NT2/D1 (cell line): ENCODE results near the gene AMN1.
A peak's percentile ranks its signal among the peaks of the same experiment; 100 is the strongest.
"Not testable (repeated sequence)": the region's sequence is repeated elsewhere in the genome, so short reads cannot be mapped to it uniquely, and the experiment has no call there.

Experiments used
- DNase-seq: peaks from one replicate; pipeline ENCODE4 v3.0.0-alpha.2; 2011; ENCODE audit warnings: low read depth, low spot score
- H3K27me3 ChIP-seq: 2 replicates; pipeline ENCODE4 v1.6.0; 2011; ENCODE audit warnings: mild to moderate bottlenecking; ENCODE audit not compliant: insufficient read length, insufficient read depth
- H3K36me3 ChIP-seq: 2 replicates; pipeline ENCODE4 v1.6.1; 2011; ENCODE audit warnings: mild to moderate bottlenecking, low read length, mixed read lengths; ENCODE audit not compliant: insufficient read depth, insufficient read length
- H3K4me1 ChIP-seq: 2 replicates; pipeline ENCODE4 v1.5.1; 2011; ENCODE audit not compliant: insufficient read depth, insufficient read length
- H3K4me3 ChIP-seq: 2 replicates; pipeline ENCODE4 v1.5.1; 2011; ENCODE audit warnings: low read depth; ENCODE audit not compliant: insufficient read length
- H3K9ac ChIP-seq: 2 replicates; pipeline ENCODE4 v1.6.0; 2011; ENCODE audit warnings: low read depth; ENCODE audit not compliant: insufficient read length
- H3K9me3 ChIP-seq: 2 replicates; pipeline ENCODE4 v1.5.1; 2011; ENCODE audit warnings: mild to moderate bottlenecking, low read length; ENCODE audit not compliant: insufficient read depth
- SUZ12 ChIP-seq: IDR thresholded peaks from 2 replicates; pipeline ENCODE4 v1.6.1; 2011; ENCODE audit not compliant: insufficient read length, insufficient read depth; ENCODE audit errors: extremely low read depth
- YY1 ChIP-seq: IDR thresholded peaks from 2 replicates; pipeline ENCODE4 v1.6.1; 2011; ENCODE audit not compliant: insufficient read length, insufficient read depth
- ZNF274 ChIP-seq: IDR thresholded peaks from 2 replicates; pipeline ENCODE4 v1.6.1; 2011; ENCODE audit warnings: mild to moderate bottlenecking, low read depth, low read length

Gene AMN1

DNA sequence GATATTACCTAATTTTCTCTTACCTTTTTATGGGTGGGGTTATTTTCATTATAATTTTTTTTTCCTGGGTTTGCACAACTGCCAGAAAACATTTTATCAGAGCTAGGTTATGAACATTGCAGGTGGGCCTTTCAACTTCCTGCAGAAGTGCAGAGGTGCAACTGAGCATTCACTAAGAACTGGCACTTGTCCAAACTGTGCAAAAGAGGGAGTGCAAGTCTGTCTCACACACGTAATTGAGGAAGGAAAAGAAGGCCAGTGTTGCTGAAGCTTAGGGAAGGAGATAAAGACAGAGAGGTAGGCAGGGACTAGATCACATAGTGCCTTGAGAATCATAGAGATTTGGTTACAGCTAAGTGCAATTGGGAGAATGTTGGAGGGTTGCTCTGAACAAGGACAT lies 14.1 kb upstream of the AMN1 start:
- no peaks in the 10 kb centered on the region for H3K27me3 ChIP-seq
- no peak for TF ChIP-seq ZNF274
- no peak for TF ChIP-seq YY1
- no peak for TF ChIP-seq SUZ12
- H3K36me3 ChIP-seq, result no peaks in the 10 kb centered on the region
- H3K9me3 ChIP-seq, result no peaks in the 10 kb centered on the region
- H3K9ac ChIP-seq, result no peak overlapping the region
- no peak overlapping the region for H3K4me3 ChIP-seq
- DNase-seq, result no peak
- no peaks in the 10 kb centered on the region for H3K4me1 ChIP-seq

DNA sequence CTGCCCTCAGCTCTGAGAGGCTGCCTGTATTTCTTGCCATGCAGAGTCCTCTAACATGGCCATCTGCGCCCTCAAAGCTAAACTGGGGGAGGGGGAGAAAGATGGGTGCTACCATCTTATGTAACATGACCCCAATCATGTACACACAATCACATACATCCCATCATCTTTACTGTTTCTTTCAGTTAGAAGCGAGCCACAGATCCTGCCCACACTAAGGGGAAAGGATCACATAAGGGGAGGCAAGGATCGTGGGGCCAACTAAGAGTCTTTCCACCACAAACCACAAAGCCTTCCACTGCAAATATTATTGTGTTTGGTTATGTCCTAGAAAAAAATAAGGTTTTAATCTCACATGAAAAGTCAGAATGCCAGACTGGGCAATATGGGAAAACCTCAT lies 11.8 kb upstream of the AMN1 start:
- no peak overlapping the region for H3K9ac ChIP-seq
- H3K36me3 ChIP-seq, result no peaks in the 10 kb centered on the region
- no peak overlapping the region for H3K4me3 ChIP-seq
- H3K9me3 ChIP-seq, result no peaks in the 10 kb centered on the region
- H3K4me1 ChIP-seq, result no peaks in the 10 kb centered on the region
- H3K27me3 ChIP-seq, result no peaks in the 10 kb centered on the region
- TF ChIP-seq SUZ12, result no peak
- TF ChIP-seq YY1, result no peak
- TF ChIP-seq ZNF274, result no peak
- DNase-seq, result no peak

DNA sequence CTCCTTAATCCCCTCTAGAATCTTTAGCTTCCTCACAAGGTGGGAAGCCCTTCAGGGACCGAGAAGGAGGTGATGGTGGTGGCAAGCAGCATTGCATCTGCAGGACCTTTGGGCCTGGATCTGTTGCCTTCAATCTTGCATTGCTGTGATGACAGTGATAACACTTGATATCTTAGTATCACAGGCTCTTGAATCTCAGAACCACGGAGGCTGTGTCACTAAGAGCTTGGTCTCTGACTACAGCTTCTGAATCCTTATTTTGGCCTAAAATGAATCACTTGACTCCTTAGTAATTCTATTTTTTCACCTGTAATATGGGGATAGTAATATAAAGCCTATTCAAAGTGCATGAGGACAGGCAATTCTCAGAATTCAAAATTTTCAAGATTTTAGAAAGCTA lies 8.9 kb upstream of the AMN1 start:
- TF ChIP-seq SUZ12 (no peak), YY1 (no peak), ZNF274 (no peak)
- no peak for DNase-seq
- Histone ChIP-seq H3K9ac (no peak overlapping the region), H3K36me3 (no peaks in the 10 kb centered on the region), H3K4me1 (peaks cover 2% of the 10 kb centered on the region), H3K4me3 (no peak overlapping the region), H3K9me3 (0 out of 2 replicates have a peak, but pooled peaks cover 4% of the 10 kb centered on the region), H3K27me3 (no peaks in the 10 kb centered on the region)

DNA sequence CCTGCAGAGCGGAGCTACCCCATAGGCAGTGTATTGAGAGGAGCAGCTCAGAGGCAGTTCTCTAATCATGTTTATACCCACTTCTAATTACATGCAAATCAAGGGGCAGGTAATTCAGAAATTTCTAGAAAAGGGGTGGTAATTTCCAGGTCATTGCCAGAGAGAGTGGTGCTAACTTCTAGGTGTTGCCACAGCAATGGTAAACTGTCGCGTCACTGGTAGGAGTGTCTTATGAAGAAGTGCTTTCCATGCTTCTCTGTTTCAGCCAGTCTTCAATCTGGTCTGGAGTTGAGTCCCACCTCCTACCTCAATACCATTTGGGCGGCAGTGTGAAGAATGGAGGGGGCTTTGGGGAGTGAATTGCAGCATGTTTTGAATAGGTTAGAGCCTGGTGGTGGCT lies 8.5 kb upstream of the AMN1 start:
- no peak for DNase-seq
- H3K36me3 ChIP-seq, result no peaks in the 10 kb centered on the region
- H3K4me3 ChIP-seq, result no peak overlapping the region
- H3K9me3 ChIP-seq, result peaks cover 8% of the 10 kb centered on the region; the same call in 1 of the 2 replicates
- TF ChIP-seq SUZ12, result no peak
- TF ChIP-seq YY1, result no peak
- no peak for TF ChIP-seq ZNF274
- H3K4me1 ChIP-seq, result peaks cover 2% of the 10 kb centered on the region
- H3K27me3 ChIP-seq, result no peaks in the 10 kb centered on the region
- H3K9ac ChIP-seq, result no peak overlapping the region

DNA sequence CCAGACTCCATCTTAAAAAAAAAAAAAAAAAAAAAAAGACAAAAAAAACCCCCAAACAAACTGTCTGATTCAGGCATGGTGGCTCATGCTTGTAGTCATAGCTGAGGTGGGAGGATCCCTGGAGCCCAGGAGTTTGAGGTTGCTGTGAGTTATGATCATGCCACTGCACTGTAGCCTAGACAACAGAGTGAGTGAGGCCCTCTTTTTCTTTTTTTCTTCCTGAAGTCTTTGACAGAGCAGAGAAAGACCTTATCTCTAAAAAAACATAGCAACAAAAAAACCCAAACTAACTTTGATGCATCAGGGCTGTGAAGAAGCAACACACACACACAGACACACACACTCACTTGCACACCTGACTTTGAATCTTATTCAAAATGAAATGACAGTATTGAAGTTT lies 7.7 kb upstream of the AMN1 start:
- H3K27me3 ChIP-seq, result no peaks in the 10 kb centered on the region
- H3K4me3 ChIP-seq, result no peak overlapping the region
- no peaks in the 10 kb centered on the region for H3K36me3 ChIP-seq
- peaks cover 16% of the 10 kb centered on the region for H3K9me3 ChIP-seq
- no peak for DNase-seq
- no peak overlapping the region for H3K9ac ChIP-seq
- H3K4me1 ChIP-seq, result peaks cover 2% of the 10 kb centered on the region
- no peak for TF ChIP-seq YY1
- no peak for TF ChIP-seq ZNF274
- no peak for TF ChIP-seq SUZ12

DNA sequence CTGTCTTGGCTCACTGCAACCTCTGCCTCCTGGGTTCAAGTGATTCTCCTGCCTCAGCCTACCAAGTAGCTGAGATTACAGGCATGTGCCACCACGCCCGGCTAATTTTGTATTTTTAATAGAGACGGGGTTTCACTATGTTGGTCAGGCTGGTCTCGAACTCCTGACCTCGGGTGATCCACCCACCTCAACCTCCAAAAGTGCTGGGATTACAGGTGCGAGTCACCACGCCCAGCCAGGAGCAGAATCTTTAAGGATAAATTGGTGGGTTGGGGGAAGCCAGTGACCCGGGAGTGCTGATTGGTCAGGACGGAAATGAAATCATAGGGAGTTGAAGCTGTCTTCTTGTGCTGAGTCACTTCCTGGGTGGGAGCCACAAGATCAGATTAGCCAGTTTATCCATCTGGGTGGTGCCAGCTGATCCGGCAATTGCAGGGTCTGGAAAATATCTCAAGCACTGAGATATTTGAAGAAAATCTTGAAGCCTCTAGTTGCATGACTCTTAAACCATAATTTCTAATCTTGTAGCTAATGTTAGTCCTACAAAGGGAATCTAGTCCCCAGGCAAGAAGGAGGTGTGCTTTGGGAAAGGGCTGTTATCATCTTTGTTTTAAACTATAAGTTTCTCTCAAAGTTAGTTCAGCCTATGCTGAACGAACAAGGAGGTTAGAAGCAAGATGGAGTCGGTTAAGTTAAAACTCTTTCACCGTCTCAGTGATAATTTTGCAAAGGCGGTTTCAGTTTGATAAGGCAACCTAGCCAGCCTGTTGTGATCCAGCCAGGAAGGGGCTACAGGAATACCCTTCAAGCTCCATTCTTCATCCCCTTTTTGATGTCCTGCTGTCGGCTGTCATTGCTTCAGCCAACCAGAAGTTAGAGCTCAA lies 5.0 kb upstream of the AMN1 start:
- H3K27me3 ChIP-seq, H3K9ac ChIP-seq, DNase-seq, H3K36me3 ChIP-seq, H3K4me3 ChIP-seq, H3K4me1 ChIP-seq: not testable (repeated sequence)
- H3K9me3 ChIP-seq, result peaks cover 38% of the 10 kb centered on the region

DNA sequence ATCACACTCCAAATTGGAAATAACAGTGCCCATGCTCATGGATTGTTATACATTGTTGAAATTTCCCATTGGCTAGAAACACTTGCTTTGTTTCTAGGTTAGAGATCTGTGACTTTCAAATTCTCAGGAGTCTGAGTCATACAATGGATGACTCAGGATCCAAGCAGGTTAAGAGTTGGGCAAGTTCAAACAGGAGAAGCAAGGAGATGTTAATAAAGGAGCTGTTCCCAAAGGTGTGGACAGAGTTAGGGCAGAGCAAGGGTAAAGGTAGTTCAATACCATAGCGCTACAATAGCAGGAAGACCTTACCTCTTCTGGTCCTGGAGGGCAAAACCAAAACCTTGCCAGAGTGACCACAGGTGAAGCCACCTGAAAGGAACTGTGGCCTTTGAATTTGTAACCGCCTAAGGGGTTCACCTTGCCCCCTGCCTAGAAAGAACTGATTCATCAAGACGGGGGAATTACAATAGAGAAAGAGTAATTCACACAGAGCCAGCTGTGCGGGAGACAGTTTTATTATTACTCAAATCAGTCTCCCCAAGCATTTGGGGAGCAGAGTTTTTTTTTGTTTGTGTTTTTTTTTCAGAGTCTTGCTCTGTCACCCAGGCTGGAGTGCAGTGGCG lies 4.2 kb upstream of the AMN1 start:
- Histone ChIP-seq H3K9me3 (peaks cover 38% of the 10 kb centered on the region), H3K9ac (no peak overlapping the region), H3K27me3 (no peaks in the 10 kb centered on the region), H3K4me1 (peaks cover 2% of the 10 kb centered on the region), H3K4me3 (no peak overlapping the region), H3K36me3 (no peaks in the 10 kb centered on the region)
- DNase-seq, result peak; percentile 95
- no peak for TF ChIP-seq YY1
- no peak for TF ChIP-seq SUZ12
- no peak for TF ChIP-seq ZNF274

DNA sequence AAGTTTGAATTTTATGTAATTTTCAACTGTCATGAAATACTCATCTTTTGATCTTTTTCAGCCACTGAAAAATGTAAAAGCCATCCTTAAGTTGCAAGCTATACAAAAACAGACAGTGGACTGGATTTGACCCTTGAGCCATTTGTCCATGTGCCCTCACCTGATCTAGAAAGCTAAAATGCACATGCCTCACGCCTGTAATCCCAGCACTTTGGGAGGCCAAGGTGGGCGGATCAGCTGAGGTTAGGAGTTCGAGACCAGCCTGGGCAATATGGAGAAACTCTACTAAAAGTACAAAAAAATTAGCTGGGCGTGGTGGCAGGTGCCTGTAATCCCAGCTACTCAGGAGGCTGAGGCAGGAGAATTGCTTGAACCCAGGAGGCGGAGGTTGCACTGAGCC lies 2.4 kb upstream of the AMN1 start:
- H3K27me3 ChIP-seq, H3K36me3 ChIP-seq, DNase-seq, H3K4me3 ChIP-seq, H3K9ac ChIP-seq, H3K4me1 ChIP-seq: not testable (repeated sequence)
- H3K9me3 ChIP-seq, result peaks cover 38% of the 10 kb centered on the region
